ENCODE results near the gene WDR1. TPM values are rescaled to one million over a fixed set of nuclear protein-coding genes. Genes with fewer than 3 reads are reported as not detected.

Gene WDR1
- total RNA-seq, 2 experiments from 2014 or later, result 77.6 to 152 TPM

DNA sequence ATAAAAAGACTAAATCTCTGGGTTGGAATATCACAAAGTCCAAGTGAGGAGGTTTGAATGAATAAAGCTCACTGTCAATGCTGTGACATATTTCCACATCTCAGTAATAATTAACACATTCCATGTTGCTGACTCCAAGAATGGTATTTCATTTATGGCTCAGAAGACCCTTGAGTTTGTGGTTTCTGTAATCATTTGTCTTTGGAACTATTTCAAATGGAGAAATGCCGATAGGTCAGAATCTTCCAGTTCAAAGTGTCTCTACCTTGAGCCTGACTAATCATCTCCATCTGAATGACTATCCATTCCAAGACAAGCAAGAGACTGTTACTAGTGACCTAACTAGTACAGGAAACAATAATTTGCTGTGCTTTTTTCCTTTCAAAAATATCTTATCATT is 71.1 kb downstream of the WDR1 start:
- no peak overlapping the region for H2AFZ ChIP-seq (ENCODE audit: low read length)
- POLR2A ChIA-PET, result no interaction called here
- no TSS peak for BruUV-seq (replicated peaks)

DNA sequence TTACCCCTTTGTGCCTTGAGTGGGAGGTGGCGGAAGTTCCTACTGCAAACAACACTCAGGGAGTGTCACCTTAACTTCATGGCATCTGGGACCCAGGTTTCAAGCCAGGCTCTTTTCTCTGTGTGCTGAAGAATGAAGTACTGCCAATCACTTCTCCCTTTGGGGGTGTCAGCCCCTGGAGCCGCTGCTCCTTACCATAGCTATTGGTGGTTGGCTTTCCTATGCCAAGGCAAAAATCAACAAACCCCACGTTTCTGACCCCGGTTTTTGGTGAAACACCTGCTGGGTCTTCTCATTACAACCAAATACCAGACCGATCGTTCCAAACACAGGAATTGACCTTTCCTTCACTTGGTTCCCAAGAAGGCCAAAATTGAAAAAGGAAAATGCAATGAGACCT is 75.6 kb downstream of the WDR1 start:
- BruUV-seq (replicated peaks), result no TSS peak
- no peak overlapping the region for H2AFZ ChIP-seq (ENCODE audit: low read length)
- peaks cover 7% of the 10 kb centered on the region for H3K4me1 ChIP-seq (ENCODE audit: insufficient read depth, low read length, poor library complexity, severe bottlenecking)
- DNase-seq (ENCODE audit: low spot score), result no peak
- CTCF ChIA-PET (ENCODE audit: unreplicated experiment), result no interaction called here
- POLR2A ChIA-PET, result no interaction called here
- H3K9me3 ChIP-seq (ENCODE audit: low read length), result peaks cover 13% of the 10 kb centered on the region; the same call in 1 of the 2 replicates
- no peak overlapping the region for H3K27ac ChIP-seq (ENCODE audit: low read depth, low read length, poor library complexity, severe bottlenecking)
- no peaks in the 10 kb centered on the region for H3K9me2 ChIP-seq (ENCODE audit: insufficient read depth, low read length)
- intact Hi-C loops (cut with micrococcal nuclease; ENCODE audit: unreplicated experiment), result no loop called here
- H3K4me2 ChIP-seq (ENCODE audit: low read length), result no peak overlapping the region
- TF ChIP-seq, protein P1, sequence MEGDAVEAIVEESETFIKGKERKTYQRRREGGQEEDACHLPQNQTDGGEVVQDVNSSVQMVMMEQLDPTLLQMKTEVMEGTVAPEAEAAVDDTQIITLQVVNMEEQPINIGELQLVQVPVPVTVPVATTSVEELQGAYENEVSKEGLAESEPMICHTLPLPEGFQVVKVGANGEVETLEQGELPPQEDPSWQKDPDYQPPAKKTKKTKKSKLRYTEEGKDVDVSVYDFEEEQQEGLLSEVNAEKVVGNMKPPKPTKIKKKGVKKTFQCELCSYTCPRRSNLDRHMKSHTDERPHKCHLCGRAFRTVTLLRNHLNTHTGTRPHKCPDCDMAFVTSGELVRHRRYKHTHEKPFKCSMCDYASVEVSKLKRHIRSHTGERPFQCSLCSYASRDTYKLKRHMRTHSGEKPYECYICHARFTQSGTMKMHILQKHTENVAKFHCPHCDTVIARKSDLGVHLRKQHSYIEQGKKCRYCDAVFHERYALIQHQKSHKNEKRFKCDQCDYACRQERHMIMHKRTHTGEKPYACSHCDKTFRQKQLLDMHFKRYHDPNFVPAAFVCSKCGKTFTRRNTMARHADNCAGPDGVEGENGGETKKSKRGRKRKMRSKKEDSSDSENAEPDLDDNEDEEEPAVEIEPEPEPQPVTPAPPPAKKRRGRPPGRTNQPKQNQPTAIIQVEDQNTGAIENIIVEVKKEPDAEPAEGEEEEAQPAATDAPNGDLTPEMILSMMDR (conservative IDR thresholded peaks at IDR 0.05; ENCODE audit: low read length), result no peak
- no peak for TF ChIP-seq EZH2phosphoT487 (IDR thresholded peaks at IDR 0.05; ENCODE audit: borderline replicate concordance, low read depth, low read length)
- H3K79me2 ChIP-seq (ENCODE audit: insufficient read depth, low read depth, low read length), result no peaks in the 10 kb centered on the region
- H3K36me3 ChIP-seq (ENCODE audit: insufficient read depth, low read length), result no peaks in the 10 kb centered on the region
- H4K20me1 ChIP-seq (ENCODE audit: insufficient read depth, low read length), result no peaks in the 10 kb centered on the region
- H3K4me3 ChIP-seq (ENCODE audit: low read depth, low read length, poor library complexity, severe bottlenecking), result no peak overlapping the region

More for the DNA sequence above, 71.1 kb downstream of the WDR1 start:
- H3K4me3 ChIP-seq (ENCODE audit: low read depth, low read length, poor library complexity, severe bottlenecking), result no peak overlapping the region
- no peaks in the 10 kb centered on the region for H3K36me3 ChIP-seq (ENCODE audit: insufficient read depth, low read length)
- no peak overlapping the region for H3K27ac ChIP-seq (ENCODE audit: low read depth, low read length, poor library complexity, severe bottlenecking)
- no peak overlapping the region for H3K4me2 ChIP-seq (ENCODE audit: low read length)
- no peaks in the 10 kb centered on the region for H3K79me2 ChIP-seq (ENCODE audit: insufficient read depth, low read depth, low read length)
- H3K9me2 ChIP-seq (ENCODE audit: insufficient read depth, low read length), result no peaks in the 10 kb centered on the region
- H4K20me1 ChIP-seq (ENCODE audit: insufficient read depth, low read length), result no peaks in the 10 kb centered on the region
- H3K9me3 ChIP-seq (ENCODE audit: low read length), result peaks cover 13% of the 10 kb centered on the region; the same call in 1 of the 2 replicates
- intact Hi-C loops (cut with micrococcal nuclease; ENCODE audit: unreplicated experiment), result no loop called here
- DNase-seq (ENCODE audit: low spot score), result no peak
- CTCF ChIA-PET (ENCODE audit: unreplicated experiment), result no interaction called here
- peaks cover 7% of the 10 kb centered on the region for H3K4me1 ChIP-seq (ENCODE audit: insufficient read depth, low read length, poor library complexity, severe bottlenecking)
- TF ChIP-seq EZH2phosphoT487 (IDR thresholded peaks at IDR 0.05; ENCODE audit: borderline replicate concordance, low read depth, low read length), result no peak
- TF ChIP-seq, protein P1 (conservative IDR thresholded peaks at IDR 0.05; ENCODE audit: low read length), result no peak

DNA sequence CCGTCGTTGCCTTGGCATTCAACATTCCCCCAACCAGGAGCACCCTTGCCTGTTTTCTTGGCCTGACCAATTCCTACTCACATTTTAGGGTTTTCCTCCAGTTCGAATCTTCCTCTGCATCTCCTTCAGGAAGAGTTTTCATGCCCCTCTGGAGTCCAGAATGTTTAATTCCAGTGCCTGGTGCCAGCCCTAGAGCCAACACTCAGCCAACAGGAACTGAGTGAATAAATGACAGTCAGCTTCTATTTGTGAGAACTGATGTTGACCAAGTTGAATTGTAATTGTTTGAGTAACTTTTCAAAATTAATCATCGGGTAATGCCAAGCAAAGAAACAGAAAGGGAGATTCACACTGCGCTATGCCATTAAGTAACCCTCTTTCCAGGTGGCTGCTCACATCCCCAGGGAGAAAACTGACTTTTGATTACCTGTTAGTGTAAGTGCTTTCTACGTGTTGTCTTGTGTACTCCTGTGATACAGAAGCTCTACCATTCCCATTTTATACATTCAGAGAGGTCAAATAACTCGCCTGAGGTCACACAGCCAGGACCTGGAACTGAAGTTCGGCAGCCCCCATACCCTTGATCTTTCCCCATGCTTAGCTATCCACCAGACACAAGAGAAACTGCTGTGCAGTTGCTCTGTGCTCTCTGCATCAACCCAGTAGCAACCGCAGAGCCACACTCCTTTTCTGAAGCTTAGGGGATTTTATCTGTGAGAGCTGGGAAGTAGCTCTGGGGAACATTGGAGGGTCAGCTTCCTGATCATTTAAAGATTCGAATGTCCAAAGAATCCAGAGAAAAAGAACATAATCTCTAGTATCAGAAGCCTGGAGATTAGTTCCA is 76.3 kb downstream of the WDR1 start:
- ChIA-PET CTCF (ENCODE audit: unreplicated experiment) (interaction anchor here (0.6 kb wide), 1 partner anchor 16 kb away, joined by 3 read pairs; no protein-coding TSS in a partner anchor), POLR2A (no interaction called here)
- H3K9me2 ChIP-seq (ENCODE audit: insufficient read depth, low read length), result no peaks in the 10 kb centered on the region
- no peak overlapping the region for H3K4me3 ChIP-seq (ENCODE audit: low read depth, low read length, poor library complexity, severe bottlenecking)
- peaks cover 7% of the 10 kb centered on the region for H3K4me1 ChIP-seq (ENCODE audit: insufficient read depth, low read length, poor library complexity, severe bottlenecking)
- intact Hi-C loops (cut with micrococcal nuclease; ENCODE audit: unreplicated experiment), result no loop called here
- H2AFZ ChIP-seq (ENCODE audit: low read length), result no peak overlapping the region
- H3K79me2 ChIP-seq (ENCODE audit: insufficient read depth, low read depth, low read length), result no peaks in the 10 kb centered on the region
- H3K36me3 ChIP-seq (ENCODE audit: insufficient read depth, low read length), result no peaks in the 10 kb centered on the region
- no peak for DNase-seq (ENCODE audit: low spot score)
- H3K4me2 ChIP-seq (ENCODE audit: low read length), result no peak overlapping the region
- H3K9me3 ChIP-seq (ENCODE audit: low read length), result peaks cover 13% of the 10 kb centered on the region; the same call in 1 of the 2 replicates
- no peak overlapping the region for H3K27ac ChIP-seq (ENCODE audit: low read depth, low read length, poor library complexity, severe bottlenecking)
- TF ChIP-seq, protein P1 (conservative IDR thresholded peaks at IDR 0.05; ENCODE audit: low read length), result no peak
- no peak for TF ChIP-seq EZH2phosphoT487 (IDR thresholded peaks at IDR 0.05; ENCODE audit: borderline replicate concordance, low read depth, low read length)
- H4K20me1 ChIP-seq (ENCODE audit: insufficient read depth, low read length), result no peaks in the 10 kb centered on the region
- BruUV-seq (replicated peaks), result no TSS peak
